ENCODE measurements around the gene LMF2.

Gene LMF2

GRCh38 chr22:50548921-50549790, 41.7 kb upstream of the LMF2 start:
- H3K4me3 ChIP-seq (ENCODE audit: low read depth in 1 of 2, low read length in 1 of 2) = peak overlapping the region; percentile 52 to 59
- peaks cover 22 to 31% of the 10 kb centered on the region in 2 experiments for H3K4me1 ChIP-seq (ENCODE audit: control insufficient read depth in 1 of 2, insufficient read depth in 1 of 2, low read depth in 1 of 2, low read length in 1 of 2)
- TF ChIP-seq, protein P1, sequence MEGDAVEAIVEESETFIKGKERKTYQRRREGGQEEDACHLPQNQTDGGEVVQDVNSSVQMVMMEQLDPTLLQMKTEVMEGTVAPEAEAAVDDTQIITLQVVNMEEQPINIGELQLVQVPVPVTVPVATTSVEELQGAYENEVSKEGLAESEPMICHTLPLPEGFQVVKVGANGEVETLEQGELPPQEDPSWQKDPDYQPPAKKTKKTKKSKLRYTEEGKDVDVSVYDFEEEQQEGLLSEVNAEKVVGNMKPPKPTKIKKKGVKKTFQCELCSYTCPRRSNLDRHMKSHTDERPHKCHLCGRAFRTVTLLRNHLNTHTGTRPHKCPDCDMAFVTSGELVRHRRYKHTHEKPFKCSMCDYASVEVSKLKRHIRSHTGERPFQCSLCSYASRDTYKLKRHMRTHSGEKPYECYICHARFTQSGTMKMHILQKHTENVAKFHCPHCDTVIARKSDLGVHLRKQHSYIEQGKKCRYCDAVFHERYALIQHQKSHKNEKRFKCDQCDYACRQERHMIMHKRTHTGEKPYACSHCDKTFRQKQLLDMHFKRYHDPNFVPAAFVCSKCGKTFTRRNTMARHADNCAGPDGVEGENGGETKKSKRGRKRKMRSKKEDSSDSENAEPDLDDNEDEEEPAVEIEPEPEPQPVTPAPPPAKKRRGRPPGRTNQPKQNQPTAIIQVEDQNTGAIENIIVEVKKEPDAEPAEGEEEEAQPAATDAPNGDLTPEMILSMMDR (IDR thresholded peaks at IDR 0.05) = no peak
- H3K9me3 ChIP-seq = no peaks in the 10 kb centered on the region
- H3K27ac ChIP-seq = peak overlapping the region; percentile 32
- no peaks in the 10 kb centered on the region for H3K36me3 ChIP-seq
- peaks cover 50% of the 10 kb centered on the region for H3K27me3 ChIP-seq

DNA sequence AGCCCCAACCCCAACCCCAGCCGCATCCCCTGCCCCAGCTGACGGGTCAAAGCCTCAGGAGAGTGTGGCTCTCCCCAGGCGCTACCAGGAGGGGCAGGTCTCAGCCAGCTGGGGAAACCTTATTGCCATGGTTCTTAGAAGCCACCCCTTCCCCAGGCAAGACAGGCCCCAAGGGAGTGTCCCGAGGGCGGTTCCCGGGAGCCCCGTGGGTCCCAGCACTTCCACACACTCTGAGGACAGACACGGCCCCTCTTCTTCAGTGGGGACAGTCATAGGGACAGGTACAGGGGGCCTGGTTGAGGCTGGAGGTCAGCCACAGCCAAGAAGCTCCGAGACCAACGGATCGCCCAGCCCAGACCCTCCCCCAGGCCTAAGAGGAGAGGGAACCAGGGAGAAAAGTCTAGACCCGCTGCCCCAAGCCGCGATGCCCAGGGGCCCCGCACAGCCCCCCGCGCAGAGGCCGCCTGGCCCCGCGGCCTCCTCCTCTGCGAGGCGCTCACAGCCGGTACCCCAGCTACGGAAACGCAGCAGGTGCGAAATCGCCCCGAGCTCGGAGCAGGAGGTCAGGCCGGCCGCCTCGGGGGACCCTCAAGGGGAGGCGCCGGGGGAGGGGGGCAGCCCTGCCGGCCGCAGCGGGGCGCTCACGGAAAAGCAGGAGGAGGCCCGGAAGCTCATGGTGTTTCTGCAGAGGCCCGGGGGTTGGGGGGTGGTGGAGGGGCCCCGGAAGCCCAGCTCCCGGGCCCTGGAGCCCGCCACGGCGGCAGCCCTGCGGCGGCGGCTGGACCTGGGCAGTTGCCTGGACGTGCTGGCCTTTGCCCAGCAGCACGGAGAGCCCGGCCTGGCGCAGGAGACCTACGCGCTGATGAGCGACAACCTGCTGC, 40.8 kb upstream of the LMF2 start:
- H3K4me1 ChIP-seq (ENCODE audit: control insufficient read depth in 1 of 2, insufficient read depth in 1 of 2, low read depth in 1 of 2, low read length in 1 of 2) = peaks cover 31 to 40% of the 10 kb centered on the region in 2 experiments
- H3K4me3 ChIP-seq (ENCODE audit: low read depth in 1 of 2, low read length in 1 of 2) = peak overlapping the region; percentile 52 to 59
- H3K36me3 ChIP-seq = no peaks in the 10 kb centered on the region
- peaks cover 50% of the 10 kb centered on the region for H3K27me3 ChIP-seq
- TF ChIP-seq, protein P1 (IDR thresholded peaks at IDR 0.05) = no peak
- H3K9me3 ChIP-seq = no peaks in the 10 kb centered on the region
- H3K27ac ChIP-seq = peak overlapping the region; percentile 32

- Histone ChIP-seq H3K27me3 (peaks cover 50% of the 10 kb centered on the region), H3K27ac (no peak overlapping the region), H3K9me3 (no peaks in the 10 kb centered on the region), H3K4me3 (ENCODE audit: low read depth in 1 of 2, low read length in 1 of 2) (no peak overlapping the region), H3K36me3 (no peaks in the 10 kb centered on the region), H3K4me1 (ENCODE audit: control insufficient read depth in 1 of 2, insufficient read depth in 1 of 2, low read depth in 1 of 2, low read length in 1 of 2) (peaks cover 40 to 49% of the 10 kb centered on the region in 2 experiments)
- TF ChIP-seq, protein P1 (IDR thresholded peaks at IDR 0.05) = no peak
Measured at GRCh38 chr22:50547263-50547985, 39.9 kb upstream of the LMF2 start.

- peaks cover 47 to 54% of the 10 kb centered on the region in 2 experiments for H3K4me1 ChIP-seq (ENCODE audit: control insufficient read depth in 1 of 2, insufficient read depth in 1 of 2, low read depth in 1 of 2, low read length in 1 of 2)
- peaks cover 50% of the 10 kb centered on the region for H3K27me3 ChIP-seq
- no peaks in the 10 kb centered on the region for H3K9me3 ChIP-seq
- no peaks in the 10 kb centered on the region for H3K36me3 ChIP-seq
- TF ChIP-seq, protein P1 (IDR thresholded peaks at IDR 0.05) = no peak
- H3K4me3 ChIP-seq (ENCODE audit: low read depth in 1 of 2, low read length in 1 of 2) = no peak overlapping the region
- no peak overlapping the region for H3K27ac ChIP-seq
Measured at GRCh38 chr22:50546326-50547262, 39.1 kb upstream of the LMF2 start.
